Lower leg skin (tissue), 4 donors: Measurements from ENCODE around the gene LRFN3. TPM values are rescaled to one million over a fixed set of nuclear protein-coding genes. Genes with fewer than 3 reads are reported as not detected.

ENCODE experiments used
- DNase-seq, 2 donors: peaks; one replicate each; pipeline ENCODE4 v3.0.0-alpha.2; 2019; ENCODE audit warnings: low spot score in 2 of 2
- H3K4me3 ChIP-seq: fragments of 200-600 bp; sonication (generic); 2 replicates; pipeline ENCODE4 v1.5.1; 2017; ENCODE audit warnings: mild to moderate bottlenecking, low read depth; ENCODE audit not compliant: poor library complexity, severe bottlenecking
- POLR2A ChIP-seq, 2 donors: fragments of 450-650 bp; IDR thresholded peaks; one replicate each; pipeline ENCODE4 v1.6.1; 2016 to 2017; ENCODE audit warnings: antibody characterized with exemption in 2 of 2, mild to moderate bottlenecking in 1 of 2, moderate library complexity in 1 of 2
- WGBS, 2 donors: methylation state at CpG; one replicate each; pipeline ENCODE4 v1.1.5; 2018; 5-methylcytosine and 5-hydroxymethylcytosine counted together
- intact Hi-C: fragments of 100-400 bp; cut with DNase I; formaldehyde crosslinking; loops from one replicate; pipeline ENCODE4 v1.15.0; 2023; ENCODE audit warnings: low total_unique reads
- total RNA-seq, 4 donors: library from RNA; depleted of rRNA; stranded (reverse); fragments of >200 nt; gene quantifications; one replicate each; pipeline ENCODE4 v1.1.0, GENCODE V29; 2016
- TF ChIP-seq, protein P1 (sequence below), 3 donors: fragments of 450-650 bp; IDR thresholded peaks; one replicate each; pipeline ENCODE4 v1.5.1; 2016; ENCODE audit warnings: antibody characterized with exemption in 3 of 3, mild to moderate bottlenecking in 3 of 3, moderate library complexity in 2 of 3

Gene LRFN3, protein sequence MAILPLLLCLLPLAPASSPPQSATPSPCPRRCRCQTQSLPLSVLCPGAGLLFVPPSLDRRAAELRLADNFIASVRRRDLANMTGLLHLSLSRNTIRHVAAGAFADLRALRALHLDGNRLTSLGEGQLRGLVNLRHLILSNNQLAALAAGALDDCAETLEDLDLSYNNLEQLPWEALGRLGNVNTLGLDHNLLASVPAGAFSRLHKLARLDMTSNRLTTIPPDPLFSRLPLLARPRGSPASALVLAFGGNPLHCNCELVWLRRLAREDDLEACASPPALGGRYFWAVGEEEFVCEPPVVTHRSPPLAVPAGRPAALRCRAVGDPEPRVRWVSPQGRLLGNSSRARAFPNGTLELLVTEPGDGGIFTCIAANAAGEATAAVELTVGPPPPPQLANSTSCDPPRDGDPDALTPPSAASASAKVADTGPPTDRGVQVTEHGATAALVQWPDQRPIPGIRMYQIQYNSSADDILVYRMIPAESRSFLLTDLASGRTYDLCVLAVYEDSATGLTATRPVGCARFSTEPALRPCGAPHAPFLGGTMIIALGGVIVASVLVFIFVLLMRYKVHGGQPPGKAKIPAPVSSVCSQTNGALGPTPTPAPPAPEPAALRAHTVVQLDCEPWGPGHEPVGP
- 10 to 100 TPM in 3 of 4 donors, 1 to 10 TPM in 1; 6.8 to 17.9 (median 11.4) TPM for total RNA-seq

GRCh38 chr19:35935911-35936737 lies at the start of gene LRFN3:
Gene LRFN3 (plus strand): TSS chr19:35936374. CDS start chr19:35939426, 3,052 bp downstream.
- peak within 1 kb of the TSS; percentile 62 for H3K4me3 ChIP-seq
- TF ChIP-seq, protein P1, sequence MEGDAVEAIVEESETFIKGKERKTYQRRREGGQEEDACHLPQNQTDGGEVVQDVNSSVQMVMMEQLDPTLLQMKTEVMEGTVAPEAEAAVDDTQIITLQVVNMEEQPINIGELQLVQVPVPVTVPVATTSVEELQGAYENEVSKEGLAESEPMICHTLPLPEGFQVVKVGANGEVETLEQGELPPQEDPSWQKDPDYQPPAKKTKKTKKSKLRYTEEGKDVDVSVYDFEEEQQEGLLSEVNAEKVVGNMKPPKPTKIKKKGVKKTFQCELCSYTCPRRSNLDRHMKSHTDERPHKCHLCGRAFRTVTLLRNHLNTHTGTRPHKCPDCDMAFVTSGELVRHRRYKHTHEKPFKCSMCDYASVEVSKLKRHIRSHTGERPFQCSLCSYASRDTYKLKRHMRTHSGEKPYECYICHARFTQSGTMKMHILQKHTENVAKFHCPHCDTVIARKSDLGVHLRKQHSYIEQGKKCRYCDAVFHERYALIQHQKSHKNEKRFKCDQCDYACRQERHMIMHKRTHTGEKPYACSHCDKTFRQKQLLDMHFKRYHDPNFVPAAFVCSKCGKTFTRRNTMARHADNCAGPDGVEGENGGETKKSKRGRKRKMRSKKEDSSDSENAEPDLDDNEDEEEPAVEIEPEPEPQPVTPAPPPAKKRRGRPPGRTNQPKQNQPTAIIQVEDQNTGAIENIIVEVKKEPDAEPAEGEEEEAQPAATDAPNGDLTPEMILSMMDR (IDR thresholded peaks at IDR 0.05), result no peak
- TF ChIP-seq POLR2A (IDR thresholded peaks at IDR 0.05), result no peak
- intact Hi-C loops, result loop anchor here (10.0 kb wide), 1 partner anchor 241 kb away; no protein-coding TSS in a partner anchor
- WGBS, 2 donors, result 0 to 3% methylated on average over 28 to 35 of the region's 68 CpGs
- peak; percentile 35 to 92 for DNase-seq

- no peak for TF ChIP-seq POLR2A (IDR thresholded peaks at IDR 0.05)
- TF ChIP-seq, protein P1 (IDR thresholded peaks at IDR 0.05), result no peak
- intact Hi-C loops, result no loop called here
- 91% methylated on average over 5 of the region's 5 CpGs for WGBS, 2 donors
- no peak for DNase-seq
- no peak overlapping the region for H3K4me3 ChIP-seq
These were observed 49.0 kb upstream of the LRFN3 start for GRCh38 chr19:35887197-35887596.

DNA sequence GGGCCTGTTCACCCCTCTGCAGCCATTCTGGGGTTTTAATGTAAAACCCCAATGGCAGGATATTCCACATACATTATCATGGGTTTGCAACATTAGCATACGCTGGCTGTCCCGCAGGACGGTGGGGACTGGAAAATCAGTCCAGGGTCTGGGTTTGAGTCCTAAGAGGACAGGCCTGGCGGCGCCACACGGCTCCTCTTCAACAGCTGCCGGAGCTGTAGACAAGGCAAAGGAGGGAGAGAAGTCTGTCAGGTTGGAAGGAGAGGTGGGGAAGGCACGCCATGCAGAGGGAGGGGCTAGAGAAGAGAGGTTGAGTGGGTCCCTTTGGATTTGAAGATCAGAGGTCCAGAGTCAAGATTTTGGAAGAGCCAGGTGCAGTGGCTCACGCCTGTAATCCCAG lies 47.8 kb upstream of the LRFN3 start:
- DNase-seq, result no peak
- intact Hi-C loops, result no loop called here
- H3K4me3 ChIP-seq, result no peak overlapping the region
- no peak for TF ChIP-seq POLR2A (IDR thresholded peaks at IDR 0.05)
- TF ChIP-seq, protein P1 (IDR thresholded peaks at IDR 0.05), result no peak
- WGBS, 2 donors, result 93 to 96% methylated on average over 9 of the region's 9 CpGs

GRCh38 chr19:35889370-35890112 lies 46.6 kb upstream of the LRFN3 start:
- DNase-seq, result no peak

More at GRCh38 chr19:35889370-35890112, 46.6 kb upstream of the LRFN3 start:
- intact Hi-C loops, result no loop called here
- 91 to 92% methylated on average over 18 of the region's 18 CpGs for WGBS, 2 donors
- no peak for TF ChIP-seq POLR2A (IDR thresholded peaks at IDR 0.05)
- TF ChIP-seq, protein P1 (IDR thresholded peaks at IDR 0.05), result no peak
- H3K4me3 ChIP-seq, result no peak overlapping the region
